Suppressor macrophage treated with lipopolysaccharide for 1 hour (primary cell): ENCODE measurements around the gene DNAAF8.
"Not testable (repeated sequence)": the region's sequence is repeated elsewhere in the genome, so short reads cannot be mapped to it uniquely, and the experiment has no call there.

Source experiments
- DNase-seq, 3 donors: peaks; one replicate each; pipeline ENCODE4 v3.0.0-alpha.2; 2020 to 2022

Gene DNAAF8

GRCh38 chr16:4724661-4725270, 9.6 kb upstream of the DNAAF8 start:
- DNase-seq: no peak

GRCh38 chr16:4726616-4727015, 7.7 kb upstream of the DNAAF8 start:
- no peak for DNase-seq

GRCh38 chr16:4728676-4729075, 5.7 kb upstream of the DNAAF8 start:
- no peak for DNase-seq

- no peak for DNase-seq
Observed at GRCh38 chr16:4729876-4730275, 4.5 kb upstream of the DNAAF8 start.

- DNase-seq: no peak
Observed at GRCh38 chr16:4733211-4733742, 1.1 kb upstream of the DNAAF8 start.

- peak in 1 of 3 donors; percentile 20 for DNase-seq
Observed at GRCh38 chr16:4733747-4734062, 632 bp upstream of the DNAAF8 start.

GRCh38 chr16:4734730-4735535, 596 bp downstream of the DNAAF8 start:
- peak; percentile 85 to 95 (median 94) for DNase-seq

- no peak for DNase-seq
Observed at GRCh38 chr16:4736546-4736945, 2.2 kb downstream of the DNAAF8 start.

GRCh38 chr16:4737545-4737944, 3.2 kb downstream of the DNAAF8 start:
- DNase-seq: no peak

- DNase-seq: not testable (repeated sequence)
Observed at GRCh38 chr16:4738370-4738769, 4.0 kb downstream of the DNAAF8 start.

- peak in 1 of 3 donors; percentile 15 for DNase-seq
Observed at GRCh38 chr16:4743226-4743878, 9.0 kb downstream of the DNAAF8 start.

GRCh38 chr16:4744555-4745273, 10.4 kb downstream of the DNAAF8 start:
- DNase-seq: no peak

- DNase-seq: no peak
Observed at GRCh38 chr16:4745274-4745569, 10.9 kb downstream of the DNAAF8 start.

- no peak for DNase-seq
Observed at GRCh38 chr16:4746215-4746614, 11.9 kb downstream of the DNAAF8 start.

GRCh38 chr16:4746991-4747574, 12.7 kb downstream of the DNAAF8 start:
- no peak for DNase-seq

GRCh38 chr16:4747906-4748681, 13.8 kb downstream of the DNAAF8 start:
- DNase-seq: no peak

- DNase-seq: no peak
Observed at GRCh38 chr16:4748682-4749411, 14.5 kb downstream of the DNAAF8 start.

- no peak for DNase-seq
Observed at GRCh38 chr16:4749700-4750257, 15.4 kb downstream of the DNAAF8 start.

GRCh38 chr16:4750896-4751295, 16.6 kb downstream of the DNAAF8 start:
- no peak for DNase-seq

- DNase-seq: no peak
Observed at GRCh38 chr16:4752351-4753100, 18.2 kb downstream of the DNAAF8 start.
